Measurements from ENCODE around the gene PPP4R2. TPM values are rescaled to one million over a fixed set of nuclear protein-coding genes. Genes with fewer than 3 reads are reported as not detected.

Gene PPP4R2
- total and polyA plus RNA-seq, 2 of the 8 experiments (the other 6 are each of a cell fraction or from before 2014, with no cell fraction given): 11.5 to 89.9 TPM

DNA sequence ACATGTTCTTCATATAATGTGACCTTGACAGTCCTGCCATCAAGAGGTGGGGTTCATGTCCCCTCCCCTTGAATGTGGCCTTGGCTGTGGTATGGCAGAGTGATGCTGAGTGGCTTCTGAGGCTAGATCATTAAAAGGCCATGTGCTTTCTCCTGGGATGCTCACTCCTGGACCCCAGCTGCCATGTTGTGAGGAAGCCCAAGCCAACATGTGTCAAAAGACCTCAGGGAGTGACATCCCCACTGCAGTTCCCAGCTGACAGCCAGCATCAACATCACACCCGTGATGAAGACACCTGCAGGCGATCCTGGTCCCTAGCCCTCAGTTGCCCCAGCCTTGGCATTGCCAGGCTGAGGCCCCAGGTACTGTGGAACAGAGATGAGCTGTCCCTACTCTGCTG lies 101.4 kb downstream of the PPP4R2 start:
- no peak overlapping the region for H2BK5ac ChIP-seq (ENCODE audit: low read depth, low read length)
- no peak overlapping the region for H2AFZ ChIP-seq (ENCODE audit: low read length)
- peaks cover 0 to 16% (median 7%) of the 10 kb centered on the region in 4 experiments; a peak in 6 of 7 replicates for H3K4me1 ChIP-seq (replicated peaks in 1 of 4; ENCODE audit: control insufficient read depth in 3 of 4, insufficient read depth in 4 of 4, low read length in 3 of 4)
- H2BK120ac ChIP-seq (replicated peaks; ENCODE audit: low read depth, low read length): no peak overlapping the region
- H3K23me2 ChIP-seq (ENCODE audit: low read depth, low read length): no peaks in the 10 kb centered on the region
- WGBS, 2 experiments (ENCODE audit: extremely low coverage in 1 of 2, insufficient coverage in 1 of 2, insufficient read length in 1 of 2, insufficient replicate concordance in 2 of 2, low coverage in 1 of 2, low lambda C conversion rate in 2 of 2, missing lambda C conversion rate in 1 of 2): 96% methylated on average over 2 of the region's 2 CpGs; no CpG with 5 or more reads in 1 of the 2 experiments
- H3K9me3 ChIP-seq (ENCODE audit: insufficient read depth in 2 of 2, low read depth in 1 of 2, low read length in 1 of 2): no peaks in the 10 kb centered on the region
- H2AK5ac ChIP-seq (ENCODE audit: low read depth, low read length): no peak overlapping the region
- no peaks in the 10 kb centered on the region for H3K79me1 ChIP-seq (ENCODE audit: low read depth, low read length)
- H3K4me3 ChIP-seq (ENCODE audit: extremely low read depth in 1 of 4, insufficient read depth in 2 of 4, low read depth in 3 of 4, low read length in 4 of 4): no peak overlapping the region
- no peak overlapping the region for H3K9ac ChIP-seq (replicated peaks in 1 of 4; ENCODE audit: extremely low read depth in 1 of 4, low read depth in 3 of 4, low read length in 3 of 4)
- FAIRE-seq: no peak
- H4K20me1 ChIP-seq (replicated peaks in 1 of 2; ENCODE audit: control insufficient read depth in 1 of 2, insufficient read depth in 2 of 2, low read length in 2 of 2): no peaks in the 10 kb centered on the region
- ChIA-PET CTCF (ENCODE audit: partially characterized antibody) (interaction anchor here (1.6 kb wide), 1 partner anchor 410 kb away, joined by 3 read pairs; no protein-coding TSS in a partner anchor), POLR2A (ENCODE audit: partially characterized antibody) (no interaction called here)
- H3K36me3 ChIP-seq (ENCODE audit: control insufficient read depth in 2 of 4, insufficient read depth in 4 of 4, low read length in 3 of 4): no peaks in the 10 kb centered on the region
- H4K8ac ChIP-seq (ENCODE audit: extremely low read depth, insufficient read depth, low read length): no peak overlapping the region
- H3K18ac ChIP-seq (ENCODE audit: extremely low read depth, low read length): no peak overlapping the region
- H3K27ac ChIP-seq (ENCODE audit: low read depth, low read length): no peak overlapping the region
- no peaks in the 10 kb centered on the region for H3K27me3 ChIP-seq (replicated peaks in 1 of 4; ENCODE audit: control insufficient read depth in 3 of 4, extremely low read depth in 1 of 4, insufficient read depth in 3 of 4, low read length in 3 of 4)
- H4K91ac ChIP-seq (replicated peaks; ENCODE audit: insufficient read length, low read length): peak overlapping the region; percentile 3
- H3K23ac ChIP-seq (ENCODE audit: insufficient read length): no peak overlapping the region
- peak overlapping the region; percentile 25; the same call in 1 of the 2 replicates for H2BK20ac ChIP-seq (ENCODE audit: low read length)
- H3K14ac ChIP-seq (ENCODE audit: insufficient read length): no peak overlapping the region
- no peak overlapping the region for H4K5ac ChIP-seq (ENCODE audit: insufficient read length, low read depth, low read length)
- H2BK15ac ChIP-seq (ENCODE audit: low read length): no peak overlapping the region
- H3K56ac ChIP-seq (replicated peaks; ENCODE audit: insufficient read length, low read depth, low read length): no peak overlapping the region
- H3K4me2 ChIP-seq (ENCODE audit: insufficient read depth in 1 of 2, low read depth in 2 of 2, low read length in 2 of 2): no peak overlapping the region
- TF ChIP-seq NANOG (IDR thresholded peaks at IDR 0.05; ENCODE audit: insufficient read depth, low read depth, low read length, poor library complexity, severe bottlenecking) (no peak), SIN3A (conservative IDR thresholded peaks at IDR 0.05 in 1 of 2, IDR thresholded peaks at IDR 0.05 in 1 of 2; ENCODE audit: low read depth in 1 of 2, low read length in 2 of 2) (no peak), RFX5 (IDR thresholded peaks at IDR 0.05; ENCODE audit: borderline replicate concordance, low read depth, low read length) (no peak), SAP30 (IDR thresholded peaks at IDR 0.05; ENCODE audit: insufficient read depth, insufficient replicate concordance, low read length) (no peak), TEAD4 (IDR thresholded peaks at IDR 0.05; ENCODE audit: low read depth, low read length) (no peak), MAFK (IDR thresholded peaks at IDR 0.05; ENCODE audit: low read depth, low read length) (no peak), SIX5 (IDR thresholded peaks at IDR 0.05; ENCODE audit: low read depth, low read length) (no peak), EP300 (IDR thresholded peaks at IDR 0.05; ENCODE audit: borderline replicate concordance in 1 of 2, low read depth in 2 of 2, low read length in 2 of 2) (no peak)
- H2BK12ac ChIP-seq (ENCODE audit: low read depth, low read length): no peak overlapping the region
- DNase-seq (ENCODE audit: low read depth in 1 of 2, low spot score in 2 of 2): no peak
- H3K4ac ChIP-seq (replicated peaks; ENCODE audit: insufficient read length, low read depth, low read length): peak overlapping the region; percentile 37
- H3K79me2 ChIP-seq (ENCODE audit: control insufficient read depth in 1 of 2, insufficient read depth in 2 of 2, low read length in 2 of 2): no peaks in the 10 kb centered on the region

Measured in H1 (cell line).